MCF 10A (cell line): ENCODE results near the gene FBH1. TPM values are rescaled to one million over a fixed set of nuclear protein-coding genes. Genes with fewer than 3 reads are reported as not detected.
A peak's percentile ranks its signal among the peaks of the same experiment; 100 is the strongest.

ENCODE experiments used
- BruUV-seq: library from RNA; stranded (reverse); fragments of 400-500 nt; replicated peaks from 2 replicates; lab custom pipeline; 2021; lab: Mats Ljungman, UMichigan
- CTCF ChIA-PET: fragments of 300-600 bp; sonication (Branson Sonifier 250); formaldehyde crosslinking; extraction: SDS; loops from one replicate; lab custom pipeline; 2021; ENCODE audit warnings: antibody characterized with exemption, inconsistent platforms; lab: Yijun Ruan, JAX
- POLR2A ChIA-PET: fragments of 300-600, 350-650 bp; sonication (Branson Sonifier 250); formaldehyde crosslinking; extraction: SDS; loops from one replicate; lab custom pipeline; 2020; ENCODE audit warnings: antibody characterized with exemption, inconsistent platforms; lab: Yijun Ruan, JAX
- DNase-seq: peaks from one replicate; pipeline ENCODE4 v3.0.0-alpha.2; 2018; ENCODE audit not compliant: unreplicated experiment
- H3K27ac Mint-ChIP-seq: one replicate; pipeline ENCODE4 v1.8.0; 2022; ENCODE audit warnings: mild to moderate bottlenecking, low read depth, mixed read lengths; ENCODE audit not compliant: unreplicated experiment
- H3K27me3 Mint-ChIP-seq: one replicate; pipeline ENCODE4 v1.8.0; 2022; ENCODE audit warnings: mixed read lengths; ENCODE audit not compliant: insufficient read depth, unreplicated experiment
- H3K36me3 Mint-ChIP-seq: one replicate; pipeline ENCODE4 v1.8.0; 2022; ENCODE audit warnings: mild to moderate bottlenecking, moderate library complexity, mixed read lengths; ENCODE audit not compliant: insufficient read depth, unreplicated experiment
- H3K4me1 Mint-ChIP-seq: one replicate; pipeline ENCODE4 v1.8.0; 2022; ENCODE audit warnings: mixed read lengths; ENCODE audit not compliant: insufficient read depth, unreplicated experiment
- H3K4me3 Mint-ChIP-seq: one replicate; pipeline ENCODE4 v1.8.0; 2022; ENCODE audit warnings: mild to moderate bottlenecking, moderate library complexity, mixed read lengths; ENCODE audit not compliant: unreplicated experiment
- H3K9me3 Mint-ChIP-seq: one replicate; pipeline ENCODE4 v1.8.0; 2022; ENCODE audit warnings: mixed read lengths; ENCODE audit not compliant: unreplicated experiment
- CTCF ChIP-seq: fragments of 200-600 bp; IDR thresholded peaks from one replicate; pipeline ENCODE4 v1.8.0; 2022; ENCODE audit warnings: antibody characterized with exemption, mild to moderate bottlenecking; ENCODE audit not compliant: unreplicated experiment
- intact Hi-C: fragments of 100-400 bp; cut with micrococcal nuclease; formaldehyde crosslinking; loops from 2 replicates; pipeline ENCODE4 v1.14.1; 2022
- total RNA-seq: library from RNA; stranded (reverse); gene quantifications from 2 replicates; pipeline ENCODE4 v1.2.3, GENCODE V29; 2022

FBH1 gene
- total RNA-seq, 1 experiment from 2014 or later: 61.8 TPM

GRCh38 chr10:5924889-5925288 lies 34.8 kb downstream of the FBH1 start:
- Mint-ChIP-seq H3K4me3 (no peak overlapping the region), H3K36me3 (peaks cover 88% of the 10 kb centered on the region), H3K4me1 (no peaks in the 10 kb centered on the region), H3K9me3 (no peaks in the 10 kb centered on the region), H3K27ac (peak overlapping the region; percentile 42), H3K27me3 (no peaks in the 10 kb centered on the region)
- intact Hi-C loops: no loop called here
- no peak for TF ChIP-seq CTCF
- DNase-seq: no peak
- no TSS peak for BruUV-seq
- ChIA-PET CTCF (no interaction called here), POLR2A (interaction anchor here (1.3 kb wide), 1 partner anchor 35 kb away, joined by 3 read pairs; the partner anchor contains the start of genes ANKRD16 and FBH1)

GRCh38 chr10:5927306-5927705 lies 37.3 kb downstream of the FBH1 start:
- intact Hi-C loops: no loop called here
- POLR2A ChIA-PET: interaction anchor here (0.6 kb wide), 1 partner anchor 32 kb away, joined by 4 read pairs; no protein-coding TSS in a partner anchor
- CTCF ChIA-PET: interaction anchor here (0.5 kb wide), 1 partner anchor 24 kb away, joined by 3 read pairs; no protein-coding TSS in a partner anchor
- DNase-seq: no peak
- Mint-ChIP-seq H3K4me3 (no peak overlapping the region), H3K27me3 (no peaks in the 10 kb centered on the region), H3K9me3 (no peaks in the 10 kb centered on the region), H3K27ac (no peak overlapping the region), H3K36me3 (peaks cover 84% of the 10 kb centered on the region), H3K4me1 (no peaks in the 10 kb centered on the region)
- BruUV-seq: no TSS peak
- no peak for TF ChIP-seq CTCF

- POLR2A ChIA-PET: interaction anchor here (0.5 to 1.4 kb wide), 3 partner anchors 39 to 158 kb away, joined by 3 to 5 read pairs (median 3); partner anchors contain the start of genes ANKRD16, FBH1 and IL15RA
- no peak overlapping the region for H3K27ac Mint-ChIP-seq
- H3K4me3 Mint-ChIP-seq: no peak overlapping the region
- no peak for TF ChIP-seq CTCF
- intact Hi-C loops: no loop called here
- H3K4me1 Mint-ChIP-seq: no peaks in the 10 kb centered on the region
- BruUV-seq: no TSS peak
- peaks cover 84% of the 10 kb centered on the region for H3K36me3 Mint-ChIP-seq
- CTCF ChIA-PET: interaction anchor here (0.6 kb wide), 1 partner anchor 55 kb away, joined by 3 read pairs; no protein-coding TSS in a partner anchor
- no peaks in the 10 kb centered on the region for H3K27me3 Mint-ChIP-seq
- no peak for DNase-seq
- no peaks in the 10 kb centered on the region for H3K9me3 Mint-ChIP-seq
Observed at GRCh38 chr10:5929442-5929841, 39.4 kb downstream of the FBH1 start.

- Mint-ChIP-seq H3K4me3 (no peak overlapping the region), H3K36me3 (peaks cover 81% of the 10 kb centered on the region), H3K27me3 (no peaks in the 10 kb centered on the region), H3K27ac (no peak overlapping the region), H3K4me1 (no peaks in the 10 kb centered on the region), H3K9me3 (no peaks in the 10 kb centered on the region)
- ChIA-PET CTCF (no interaction called here), POLR2A (no interaction called here)
- TF ChIP-seq CTCF: no peak
- intact Hi-C loops: no loop called here
- BruUV-seq: no TSS peak
- DNase-seq: no peak
Observed at GRCh38 chr10:5930272-5930671, 40.2 kb downstream of the FBH1 start.
